GM19324 (cell line): ENCODE results near the gene AKAP8L.

Experiments
- ATAC-seq: cut with Tn5 transposase; IDR thresholded peaks from one replicate; pipeline ENCODE4 v1.9.1; 2021; ENCODE audit warnings: mild to moderate bottlenecking, moderate library complexity; ENCODE audit not compliant: unreplicated experiment, low FRiP score

The AKAP8L gene

DNA sequence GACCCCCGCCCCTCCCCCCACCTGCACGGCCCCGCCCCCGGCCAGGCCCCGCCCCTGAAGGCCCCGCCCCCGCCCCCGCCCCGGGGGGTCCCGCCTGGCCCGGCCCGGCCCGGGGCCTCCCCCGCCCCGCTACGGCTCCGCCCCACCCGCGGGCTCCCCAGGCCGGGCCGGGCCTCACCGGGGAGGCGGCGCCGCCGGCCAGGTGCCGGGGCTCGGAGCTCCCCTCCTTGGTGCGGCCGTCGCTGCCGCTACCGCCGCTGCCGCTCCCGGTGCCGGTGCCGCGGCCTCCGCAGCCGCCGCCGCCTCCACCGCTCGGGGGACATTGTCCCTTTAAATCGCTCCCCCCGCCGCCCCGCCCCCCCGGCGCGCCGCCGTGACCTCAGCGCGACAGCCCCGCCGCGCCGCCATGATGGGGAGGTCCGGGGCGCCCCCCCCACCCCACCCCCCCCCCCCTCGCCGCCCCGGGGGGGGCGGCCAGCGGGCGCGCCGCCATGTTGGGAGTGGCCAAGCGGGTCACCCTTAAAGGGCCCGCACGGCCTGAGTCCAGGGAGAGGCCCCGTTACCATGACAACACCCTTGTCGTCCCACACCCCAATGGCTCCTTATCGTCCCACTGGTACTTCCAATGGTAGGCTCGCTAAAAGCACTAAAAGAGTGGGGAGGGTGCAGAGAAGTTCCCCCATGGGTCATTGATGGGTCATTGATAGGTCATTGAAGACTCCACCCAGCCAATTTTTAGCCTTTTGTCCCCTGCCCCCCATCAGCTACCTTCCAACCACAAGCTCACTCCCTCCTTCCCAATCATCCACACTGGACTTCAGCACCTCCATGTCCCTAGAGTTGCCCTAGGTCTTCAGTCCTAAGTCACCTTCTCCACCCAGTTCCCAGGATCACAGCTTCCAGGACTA lies 31.1 kb upstream of the AKAP8L start, which contains the start of gene WIZ:
TSS of gene WIZ (minus strand) at position 337 of the 908 bp plus-strand sequence. CDS start 1,649 bp downstream, outside the sequence.
- peak; percentile 62 for ATAC-seq

DNA sequence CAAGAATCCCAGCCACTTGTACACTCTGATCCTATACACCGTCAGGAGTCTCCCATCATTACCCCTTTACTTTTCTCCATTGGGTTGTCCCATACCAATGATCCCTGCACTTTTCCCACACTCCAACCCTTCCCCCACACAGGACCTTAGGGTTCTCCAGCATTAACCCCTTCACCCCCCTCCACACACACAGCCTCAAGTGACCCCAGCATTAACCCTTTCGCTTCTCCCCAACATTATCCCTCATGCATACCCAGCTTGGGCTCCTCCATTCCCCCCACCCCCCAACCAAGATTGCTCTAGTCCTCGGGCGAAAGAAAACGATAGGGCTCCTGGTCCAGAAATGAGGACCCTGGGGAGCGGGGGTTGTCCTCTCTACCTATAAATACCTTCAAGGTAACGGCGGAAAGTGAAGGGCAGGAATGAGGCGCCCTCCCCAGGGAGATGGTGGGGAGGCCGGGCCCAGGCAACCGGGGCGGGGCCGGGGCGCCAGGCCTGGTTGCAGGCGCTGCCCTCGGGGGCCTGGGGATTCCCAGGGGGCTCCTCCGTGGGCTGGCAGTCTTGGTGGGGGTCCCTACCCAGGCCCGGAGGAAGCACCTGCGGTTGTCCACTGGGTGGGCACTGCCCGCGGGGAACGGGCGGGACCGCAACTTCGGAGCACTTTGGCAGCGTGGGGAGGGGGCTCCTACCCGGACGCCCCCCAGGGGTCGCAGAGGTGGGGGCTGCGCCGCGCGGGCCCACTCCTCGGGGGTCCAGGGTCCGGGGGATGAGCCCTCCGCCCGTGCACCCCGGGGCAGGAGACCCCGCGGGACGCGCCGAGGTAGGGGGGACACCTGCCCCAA lies 30.2 kb upstream of the AKAP8L start:
- ATAC-seq = peak; percentile 2

DNA sequence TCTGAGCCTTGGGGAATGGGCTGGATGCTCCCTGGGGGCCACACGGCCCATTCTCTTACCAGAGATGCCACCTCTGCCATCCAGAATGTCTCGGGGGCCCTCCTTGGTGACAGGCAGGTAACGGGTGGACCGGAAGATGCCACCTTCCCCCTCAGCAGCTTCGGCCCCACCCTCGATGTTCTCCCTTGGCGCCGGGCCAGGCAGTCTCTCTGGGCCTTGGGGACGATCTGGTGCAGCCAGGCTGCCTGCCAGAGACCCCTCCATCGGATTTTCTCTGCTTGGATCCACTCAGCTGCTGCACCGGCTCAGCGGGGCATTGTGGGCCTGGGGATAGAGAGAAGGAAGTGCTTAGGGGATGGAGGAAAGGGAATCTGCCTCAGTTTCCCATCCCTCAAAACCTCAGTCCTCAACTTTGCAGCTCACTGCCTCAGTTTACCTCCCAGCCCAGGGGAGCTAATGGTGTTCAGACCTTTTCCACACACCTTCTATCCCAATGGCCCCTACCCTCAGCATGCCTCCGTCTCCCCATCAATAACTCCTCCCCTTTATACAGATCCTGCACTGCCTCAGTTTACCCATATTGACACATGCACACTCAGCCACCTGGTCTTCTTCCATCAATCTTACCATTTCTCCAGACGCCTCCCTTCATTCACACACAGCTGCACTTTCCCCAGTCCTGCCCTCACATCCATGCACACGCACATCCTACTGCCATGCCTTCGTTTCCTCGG lies 29.4 kb upstream of the AKAP8L start:
- ATAC-seq = no peak

GRCh38 chr19:15447057-15447456 lies 28.3 kb upstream of the AKAP8L start:
- no peak for ATAC-seq

DNA sequence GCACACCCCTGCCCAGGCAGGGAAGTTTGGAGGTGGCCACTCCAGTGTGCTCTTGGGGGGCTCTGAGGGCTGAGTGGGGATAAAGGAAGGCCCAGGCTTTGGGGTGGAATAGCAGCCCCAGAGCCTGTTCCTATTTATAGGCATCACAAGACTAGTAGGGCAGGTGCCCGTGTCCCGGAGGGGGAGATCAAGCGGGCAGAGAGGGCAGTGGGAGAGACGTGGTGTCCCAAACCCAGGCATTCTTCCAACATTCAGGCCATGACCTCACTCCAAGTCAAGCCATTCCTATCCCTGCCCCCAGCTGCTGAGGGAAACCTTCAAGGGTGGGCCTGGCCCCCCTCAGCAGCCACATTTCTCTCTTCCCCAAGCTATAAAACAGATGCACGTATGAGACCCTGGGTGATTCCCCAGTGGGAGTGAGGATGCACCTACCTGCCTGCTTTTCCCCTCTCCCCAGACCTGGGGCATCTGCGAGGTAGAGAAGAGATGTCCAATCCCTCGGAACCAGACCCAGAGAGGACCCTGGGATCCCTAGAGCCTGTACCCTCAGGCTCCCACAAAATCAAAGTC lies 27.1 kb upstream of the AKAP8L start:
- ATAC-seq = no peak

GRCh38 chr19:15445227-15445605 lies 26.4 kb upstream of the AKAP8L start:
- no peak for ATAC-seq

DNA sequence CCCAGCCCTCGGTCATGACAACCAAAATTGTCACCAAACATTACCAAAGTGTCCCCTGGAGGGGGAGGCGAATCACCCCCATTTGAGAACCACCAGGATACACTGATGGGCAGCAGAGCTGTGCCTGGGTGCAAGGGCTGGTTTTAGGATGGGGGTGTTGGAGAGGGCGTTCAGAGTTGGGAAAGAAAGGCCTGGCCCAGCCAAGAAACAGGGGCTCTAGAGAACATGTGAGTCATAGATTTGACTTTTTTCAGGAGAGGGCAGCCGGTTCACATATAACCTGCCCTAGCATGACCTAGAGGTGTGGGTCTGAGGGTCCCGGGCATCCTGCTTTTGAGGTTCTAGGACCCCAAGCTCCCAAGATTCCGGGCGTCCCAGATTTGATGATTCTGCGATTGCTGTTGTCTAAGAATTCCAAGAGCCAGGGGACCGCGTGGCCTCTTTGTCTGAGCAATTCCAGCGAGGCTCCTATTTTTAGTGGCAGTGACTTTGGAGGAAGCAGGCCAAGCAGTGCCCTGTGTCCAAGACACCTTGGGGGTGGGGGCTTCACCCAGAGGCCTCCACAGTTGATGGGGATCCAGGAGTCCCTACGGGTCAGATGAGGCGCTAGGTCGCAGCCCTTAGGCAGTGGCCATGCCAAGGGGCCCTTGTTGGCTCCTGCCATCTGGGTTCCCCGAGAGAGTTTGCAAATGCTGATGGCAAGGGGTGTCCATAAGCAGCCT lies 25.9 kb upstream of the AKAP8L start:
- ATAC-seq = no peak

DNA sequence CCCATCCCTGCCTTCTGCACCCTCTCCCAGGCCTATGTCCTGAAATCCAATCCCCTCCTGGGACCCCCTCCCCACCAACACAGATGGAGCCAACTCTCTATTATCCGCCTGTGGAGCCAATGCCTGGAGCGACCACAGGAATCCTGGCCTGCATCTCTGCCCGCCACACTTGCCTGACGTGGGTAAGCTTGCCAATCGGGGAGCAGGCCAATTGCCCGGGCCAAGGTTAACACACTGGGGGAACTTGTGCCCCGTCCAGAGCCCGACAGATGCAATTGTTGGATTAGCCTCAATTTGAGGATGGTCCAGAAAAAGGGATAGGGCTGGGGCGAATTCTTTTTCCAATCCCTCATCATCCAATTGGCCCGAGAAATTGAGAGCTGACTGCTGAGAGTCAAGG lies 25.1 kb upstream of the AKAP8L start:
- no peak for ATAC-seq

DNA sequence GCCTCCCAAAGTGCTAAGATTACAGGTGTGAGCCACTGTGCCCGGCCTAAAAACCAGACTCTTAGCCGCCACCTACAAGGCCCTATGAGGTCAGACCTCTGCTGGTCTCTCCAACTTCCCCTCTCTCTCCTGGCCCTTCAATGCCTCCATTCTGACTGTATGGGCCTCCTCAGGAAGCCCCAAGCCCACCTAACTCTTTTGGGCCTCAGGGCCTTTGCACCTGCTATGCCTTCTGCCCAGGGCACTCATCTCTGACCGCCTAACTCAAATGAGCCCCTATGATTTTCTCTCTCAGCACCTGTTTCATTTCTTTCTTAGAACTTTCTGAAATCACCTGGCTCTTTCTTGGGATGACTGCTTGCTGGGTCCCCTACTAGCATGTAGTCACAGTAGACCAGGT lies 24.5 kb upstream of the AKAP8L start:
- ATAC-seq = no peak

DNA sequence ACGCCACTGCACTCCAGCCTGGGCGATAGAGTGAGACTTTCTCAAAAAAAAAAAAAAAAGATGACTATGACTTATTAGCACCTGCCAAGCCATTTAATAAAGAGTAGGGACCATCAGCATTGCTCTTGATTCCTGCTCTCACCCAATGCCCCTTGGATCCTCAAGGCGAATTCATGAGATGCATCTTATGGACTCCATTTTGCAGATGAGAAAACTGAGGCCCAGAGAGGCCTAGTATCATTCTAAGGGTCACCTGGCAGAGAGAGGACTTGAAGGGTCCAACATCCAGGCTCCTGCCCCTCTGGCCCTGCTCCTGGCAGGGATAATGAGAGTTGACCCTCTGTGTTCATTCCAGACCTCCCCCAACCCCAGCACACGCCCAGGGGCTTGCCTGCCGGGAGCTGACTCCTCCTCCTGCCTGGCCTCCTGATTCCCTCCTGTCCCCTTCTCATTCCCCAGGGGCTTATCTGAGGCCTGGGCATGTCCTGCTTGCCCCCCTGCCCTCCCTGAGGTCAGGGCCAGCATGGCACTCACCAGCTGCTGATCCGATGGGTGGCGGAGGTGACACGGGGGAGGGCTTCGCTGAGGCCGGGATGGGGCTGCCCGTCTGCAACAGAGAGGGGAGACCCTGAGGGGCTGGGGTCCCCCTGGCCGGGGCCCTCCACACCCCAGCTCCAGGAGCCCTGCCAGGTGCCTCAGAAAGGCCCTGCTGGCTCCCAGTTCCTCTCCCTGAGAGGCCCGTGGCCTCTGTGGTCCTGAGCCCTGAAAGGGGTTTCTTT lies 23.5 kb upstream of the AKAP8L start:
- ATAC-seq = no peak

GRCh38 chr19:15441317-15441716 lies 22.5 kb upstream of the AKAP8L start:
- no peak for ATAC-seq

DNA sequence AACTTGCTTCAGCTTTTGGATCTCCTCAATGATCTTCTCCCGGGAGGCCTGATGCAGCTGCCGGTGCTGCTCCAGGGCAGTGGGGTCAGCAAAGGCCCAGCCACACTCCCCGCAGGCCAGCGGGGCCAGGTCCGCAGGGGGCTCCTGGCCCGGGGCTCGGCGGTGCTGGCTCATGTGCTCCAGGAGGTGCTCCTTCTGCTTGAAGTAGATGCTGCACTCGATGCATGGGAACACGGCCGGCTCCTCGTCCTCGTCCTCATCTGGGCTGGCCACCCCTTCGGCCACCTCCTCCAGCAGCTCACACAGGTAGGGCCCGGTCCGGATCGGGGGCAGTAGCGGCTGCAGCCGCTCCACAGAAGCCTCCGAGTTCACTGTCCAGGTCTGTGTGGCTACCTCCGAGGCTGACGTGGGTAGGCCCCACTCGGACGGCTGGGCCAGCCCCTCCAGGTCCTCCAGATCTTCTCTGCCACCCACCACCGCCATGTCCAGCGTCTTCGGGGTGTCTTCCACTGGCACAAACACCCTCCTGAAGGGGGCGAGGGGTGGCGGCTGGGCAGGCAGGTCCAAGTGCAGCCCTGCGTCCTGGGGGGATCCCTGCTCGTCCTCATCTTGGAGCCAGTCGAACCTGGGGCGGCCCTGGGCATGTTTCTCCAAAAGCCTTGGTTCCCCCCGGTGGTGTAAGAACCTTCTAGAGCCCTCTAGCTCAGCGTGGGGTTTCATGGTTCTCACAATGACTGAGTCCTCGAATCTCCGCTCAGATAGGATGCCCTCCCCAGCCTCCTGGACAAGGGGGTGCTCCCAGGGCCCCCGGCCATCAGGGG lies 21.2 kb upstream of the AKAP8L start:
- no peak for ATAC-seq

DNA sequence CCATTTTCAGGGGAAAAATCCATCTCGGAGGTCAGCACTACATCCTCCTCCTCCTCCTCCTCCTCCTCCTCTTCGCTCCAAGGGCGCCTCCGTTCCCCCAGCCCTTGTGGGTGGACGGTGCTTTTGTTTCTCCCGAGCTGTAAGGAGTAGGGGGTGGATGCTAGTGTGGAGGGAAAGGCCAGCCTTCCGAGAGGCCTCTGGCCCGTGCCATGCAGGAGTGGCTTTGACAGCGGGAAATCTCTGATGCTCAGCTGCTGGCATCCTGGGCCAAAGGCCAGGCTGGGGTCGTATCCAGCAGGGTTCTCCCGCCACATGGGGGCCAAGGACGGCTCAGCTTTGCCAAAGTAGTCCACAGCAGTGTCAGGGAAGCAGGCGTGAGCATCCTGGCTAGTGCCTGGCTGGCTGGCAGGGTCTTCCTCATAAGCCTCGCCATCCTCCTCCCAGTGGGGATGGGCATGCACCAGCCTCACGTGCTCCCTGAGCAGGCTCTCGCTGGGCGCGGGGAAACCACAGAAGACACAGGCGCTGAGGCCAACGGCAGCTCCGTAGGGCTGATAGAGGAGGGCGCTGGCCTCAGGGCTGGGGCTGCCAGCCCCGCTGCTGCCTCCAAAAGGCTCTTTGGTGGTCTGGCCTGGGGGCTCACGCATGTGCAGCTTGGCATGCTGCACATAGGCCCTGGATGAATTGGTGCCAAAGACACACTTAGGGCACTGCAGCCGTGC lies 20.5 kb upstream of the AKAP8L start:
- no peak for ATAC-seq

DNA sequence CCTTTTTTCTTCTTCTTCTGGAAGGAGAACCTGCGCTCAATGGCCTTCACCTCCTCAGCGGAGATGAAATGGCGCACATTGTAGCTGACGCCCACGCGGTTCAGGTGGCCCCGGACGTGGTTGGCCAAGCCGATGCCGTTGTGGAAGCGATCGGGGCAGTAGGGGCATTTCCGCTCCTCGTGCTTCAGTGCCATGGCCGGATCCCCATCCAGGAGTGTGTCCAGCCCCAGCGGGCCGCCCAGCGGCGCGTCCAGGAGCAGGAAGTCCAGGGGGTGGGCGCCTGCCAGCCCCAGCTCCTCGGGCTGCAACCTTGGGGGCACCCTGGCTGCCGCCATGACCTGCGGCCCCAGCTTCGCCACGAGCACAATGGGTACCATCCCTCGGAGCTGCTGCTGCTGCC lies 19.8 kb upstream of the AKAP8L start:
- no peak for ATAC-seq

GRCh38 chr19:15438124-15438496 lies 19.3 kb upstream of the AKAP8L start:
- no peak for ATAC-seq

GRCh38 chr19:15437355-15438123 lies 18.8 kb upstream of the AKAP8L start:
- no peak for ATAC-seq

DNA sequence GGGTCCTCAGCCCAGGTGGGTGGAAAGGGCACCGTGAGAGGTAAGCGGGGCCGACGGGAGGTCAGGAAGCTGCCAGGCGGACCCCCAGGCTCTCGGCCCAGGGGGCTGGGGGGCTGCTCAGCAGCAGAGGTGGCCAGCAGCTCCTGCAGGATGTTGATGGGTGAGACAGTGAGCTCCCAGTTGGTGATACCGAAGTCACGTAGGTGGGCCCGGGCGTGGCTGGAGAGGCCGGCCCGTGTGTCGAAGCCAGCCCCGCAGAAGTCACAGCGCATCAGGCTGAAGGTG lies 18.0 kb upstream of the AKAP8L start:
- no peak for ATAC-seq
